H1 (cell line): Measurements from ENCODE around the gene ELANE. TPM values are rescaled to one million over a fixed set of nuclear protein-coding genes. Genes with fewer than 3 reads are reported as not detected.

ENCODE experiments used
- CTCF ChIA-PET: fragments of 300-600 bp; sonication (Branson Sonifier 250); formaldehyde crosslinking; loops from one replicate; lab custom pipeline; 2021; ENCODE audit not compliant: partially characterized antibody; lab: Charles Lee
- POLR2A ChIA-PET: fragments of 300-600 bp; sonication (Branson Sonifier 250); formaldehyde crosslinking; loops from one replicate; lab custom pipeline; 2021; ENCODE audit warnings: inconsistent platforms; ENCODE audit not compliant: partially characterized antibody; lab: Charles Lee
- DNase-seq, 2 experiments: peaks; one replicate each; pipeline versions ENCODE4 v3.0.0 to v3.0.0-alpha.2; 2010 to 2022; ENCODE audit warnings: low spot score in 2 of 2, low read depth in 1 of 2, mixed read lengths in 1 of 2
- FAIRE-seq: peaks from 2 replicates; lab custom pipeline; 2011; peaks lifted over from hg19 to GRCh38; lab: Jason Lieb, UNC
- H2AFZ ChIP-seq: 2 replicates; pipeline ENCODE4 v1.8.1; 2012; ENCODE audit warnings: low read length, inconsistent platforms
- H2AK5ac ChIP-seq: 2 replicates; pipeline ENCODE4 v1.6.1; 2013; ENCODE audit warnings: low read depth, low read length
- H2BK120ac ChIP-seq: replicated peaks from 2 replicates; pipeline ENCODE3; 2013; ENCODE audit warnings: low read depth, low read length, inconsistent platforms
- H2BK12ac ChIP-seq: 2 replicates; pipeline ENCODE4 v1.6.1; 2013; ENCODE audit warnings: low read depth, low read length
- H2BK15ac ChIP-seq: 2 replicates; pipeline ENCODE4 v1.6.1; 2013; ENCODE audit warnings: low read length
- H2BK20ac ChIP-seq: 2 replicates; pipeline ENCODE4 v1.6.1; 2013; ENCODE audit warnings: low read length
- H2BK5ac ChIP-seq: 2 replicates; pipeline ENCODE4 v1.6.1; 2013; ENCODE audit warnings: low read depth, low read length
- H3K14ac ChIP-seq: 2 replicates; pipeline ENCODE4 v1.6.1; 2013; ENCODE audit warnings: inconsistent platforms; ENCODE audit not compliant: insufficient read length
- H3K18ac ChIP-seq: 2 replicates; pipeline ENCODE4 v1.6.1; 2013; ENCODE audit warnings: low read length; ENCODE audit errors: extremely low read depth
- H3K23ac ChIP-seq: 2 replicates; pipeline ENCODE4 v1.6.1; 2013; ENCODE audit warnings: inconsistent platforms; ENCODE audit not compliant: insufficient read length
- H3K23me2 ChIP-seq: 2 replicates; pipeline ENCODE4 v1.6.1; 2013; ENCODE audit warnings: low read depth, low read length
- H3K27ac ChIP-seq: 2 replicates; pipeline ENCODE4 v1.6.1; 2011; ENCODE audit warnings: low read depth, low read length, inconsistent platforms
- H3K27me3 ChIP-seq, 4 experiments: replicated peaks in 1 of 4; 1 replicate in 1 of 4; 2 replicates in 3 of 4; pipeline versions ENCODE4 v1.6.1 to v1.8.1; 2011 to 2013; ENCODE audit warnings: low read length in 3 of 4, mild to moderate bottlenecking in 3 of 4, inconsistent platforms in 2 of 4, mixed read lengths in 2 of 4, moderate library complexity in 1 of 4; ENCODE audit not compliant: control insufficient read depth in 3 of 4, insufficient read depth in 3 of 4; ENCODE audit errors: extremely low read depth in 1 of 4
- H3K36me3 ChIP-seq, 4 experiments: 2 replicates each; pipeline versions ENCODE4 v1.6.1 to v1.8.1; 2011 to 2013; ENCODE audit warnings: mild to moderate bottlenecking in 4 of 4, low read length in 3 of 4, moderate library complexity in 2 of 4, control low read depth in 1 of 4, inconsistent platforms in 1 of 4; ENCODE audit not compliant: insufficient read depth in 4 of 4, control insufficient read depth in 2 of 4
- H3K4ac ChIP-seq: replicated peaks from 2 replicates; pipeline ENCODE3; 2013; ENCODE audit warnings: low read length, low read depth, mixed read lengths, inconsistent platforms; ENCODE audit not compliant: insufficient read length
- H3K4me1 ChIP-seq, 4 experiments: replicated peaks in 1 of 4; 1 replicate in 1 of 4; 2 replicates in 3 of 4; pipeline versions ENCODE4 v1.6.1 to v1.8.1; 2011 to 2013; ENCODE audit warnings: low read length in 3 of 4, inconsistent platforms in 2 of 4, mixed read lengths in 1 of 4; ENCODE audit not compliant: insufficient read depth in 4 of 4, control insufficient read depth in 3 of 4
- H3K4me2 ChIP-seq, 2 experiments: 2 replicates each; pipeline versions ENCODE4 v1.6.1 to v1.8.1; 2011 to 2013; ENCODE audit warnings: low read depth in 2 of 2, low read length in 2 of 2, control low read depth in 1 of 2, inconsistent platforms in 1 of 2, mild to moderate bottlenecking in 1 of 2; ENCODE audit not compliant: insufficient read depth in 1 of 2
- H3K4me3 ChIP-seq, 4 experiments: fragments of 200-600, 300-600 bp in 1 of 4; sonication (generic), shearing (Covaris generic), sonication (Bioruptor Twin) in 1 of 4; 2 replicates each; pipeline versions ENCODE4 v1.5.1 to v1.8.1; 2011 to 2016; ENCODE audit warnings: low read length in 4 of 4, low read depth in 3 of 4, control low read depth in 2 of 4, inconsistent platforms in 2 of 4, mild to moderate bottlenecking in 2 of 4, mixed read lengths in 1 of 4, moderate library complexity in 1 of 4; ENCODE audit not compliant: insufficient read depth in 2 of 4; ENCODE audit errors: extremely low read depth in 1 of 4
- H3K56ac ChIP-seq: replicated peaks from 2 replicates; pipeline ENCODE3; 2013; ENCODE audit warnings: low read depth, mild to moderate bottlenecking, mixed read lengths, low read length, inconsistent platforms; ENCODE audit not compliant: insufficient read length
- H3K79me1 ChIP-seq: 2 replicates; pipeline ENCODE4 v1.6.1; 2013; ENCODE audit warnings: low read depth, low read length, control low read depth
- H3K79me2 ChIP-seq, 2 experiments: 2 replicates each; pipeline versions ENCODE4 v1.6.1 to v1.8.1; 2012 to 2013; ENCODE audit warnings: low read length in 2 of 2, mild to moderate bottlenecking in 2 of 2, inconsistent platforms in 1 of 2; ENCODE audit not compliant: insufficient read depth in 2 of 2, control insufficient read depth in 1 of 2
- H3K9ac ChIP-seq, 4 experiments: replicated peaks in 1 of 4; 1 replicate in 1 of 4; 2 replicates in 3 of 4; pipeline versions ENCODE4 v1.6.1 to v1.8.1; 2011 to 2013; ENCODE audit warnings: low read depth in 3 of 4, low read length in 3 of 4, control low read depth in 2 of 4, mild to moderate bottlenecking in 2 of 4, moderate library complexity in 2 of 4, inconsistent platforms in 1 of 4; ENCODE audit errors: extremely low read depth in 1 of 4
- H3K9me3 ChIP-seq, 2 experiments: 2 replicates each; pipeline versions ENCODE4 v1.6.1 to v1.8.1; 2012 to 2013; ENCODE audit warnings: mild to moderate bottlenecking in 2 of 2, moderate library complexity in 2 of 2, control low read depth in 1 of 2, inconsistent platforms in 1 of 2, low read depth in 1 of 2, low read length in 1 of 2, mixed read lengths in 1 of 2; ENCODE audit not compliant: insufficient read depth in 2 of 2
- H4K20me1 ChIP-seq, 2 experiments: replicated peaks in 1 of 2; 2 replicates each; pipeline versions ENCODE3 to v1.8.1; 2011 to 2013; ENCODE audit warnings: inconsistent platforms in 2 of 2, low read length in 2 of 2, mild to moderate bottlenecking in 1 of 2; ENCODE audit not compliant: insufficient read depth in 2 of 2, control insufficient read depth in 1 of 2
- H4K5ac ChIP-seq: 2 replicates; pipeline ENCODE4 v1.6.1; 2013; ENCODE audit warnings: low read length, low read depth, mixed read lengths, inconsistent platforms; ENCODE audit not compliant: insufficient read length
- H4K8ac ChIP-seq: 2 replicates; pipeline ENCODE4 v1.8.0; 2013; ENCODE audit warnings: mild to moderate bottlenecking, moderate library complexity, low read length, inconsistent platforms; ENCODE audit not compliant: insufficient read depth; ENCODE audit errors: extremely low read depth
- H4K91ac ChIP-seq: replicated peaks from 2 replicates; pipeline ENCODE3; 2013; ENCODE audit warnings: low read length, mixed read lengths, inconsistent platforms; ENCODE audit not compliant: insufficient read length
- CBX5 ChIP-seq: fragments of 300-800, 300-1000 bp; sonication (generic); IDR thresholded peaks from 2 replicates; pipeline ENCODE4 v1.7.1; 2016; ENCODE audit warnings: antibody characterized with exemption, low read length, low read depth
- CHD2 ChIP-seq: IDR thresholded peaks from 2 replicates; pipeline ENCODE4 v1.6.1; 2012; ENCODE audit warnings: low read length, improper control_type of control experiment
- CREB1 ChIP-seq: IDR thresholded peaks from 2 replicates; pipeline ENCODE4 v1.6.1; 2012; ENCODE audit warnings: inconsistent platforms
- EZH2 ChIP-seq: fragments of 200-600 bp; sonication (generic); IDR thresholded peaks from 2 replicates; pipeline ENCODE4 v1.7.1; 2012; ENCODE audit warnings: low read depth, mild to moderate bottlenecking, moderate library complexity, low read length, inconsistent platforms; ENCODE audit not compliant: severe bottlenecking
- FOSL1 ChIP-seq: IDR thresholded peaks from 2 replicates; pipeline ENCODE4 v1.6.1; 2011; ENCODE audit warnings: mild to moderate bottlenecking, low read depth, low read length, moderate library complexity; ENCODE audit not compliant: insufficient read depth
- JUND ChIP-seq: IDR thresholded peaks from 2 replicates; pipeline ENCODE4 v1.6.1; 2011; ENCODE audit warnings: mild to moderate bottlenecking, improper control_type of control experiment, low read length
- KDM4A ChIP-seq: IDR thresholded peaks from one replicate; pipeline ENCODE4 v1.7.1; 2012; ENCODE audit warnings: low read depth, mild to moderate bottlenecking, moderate library complexity, low read length, inconsistent platforms; ENCODE audit not compliant: severe bottlenecking
- MAFK ChIP-seq: IDR thresholded peaks from 2 replicates; pipeline ENCODE4 v1.6.1; 2012; ENCODE audit warnings: low read depth, mild to moderate bottlenecking, improper control_type of control experiment, low read length
- NRF1 ChIP-seq: IDR thresholded peaks from 2 replicates; pipeline ENCODE4 v1.6.1; 2011; ENCODE audit warnings: mild to moderate bottlenecking, low read depth, low read length, improper control_type of control experiment
- SAP30 ChIP-seq: fragments of 300-600 bp; sonication (generic); IDR thresholded peaks from 2 replicates; pipeline ENCODE4 v1.7.1; 2012; ENCODE audit warnings: low read length, moderate library complexity, mild to moderate bottlenecking, inconsistent platforms; ENCODE audit not compliant: insufficient read depth, insufficient replicate concordance
- SIRT6 ChIP-seq: IDR thresholded peaks from one replicate; pipeline ENCODE4 v1.7.1; 2012; ENCODE audit warnings: low read length, inconsistent platforms
- SRF ChIP-seq: IDR thresholded peaks from 2 replicates; pipeline ENCODE4 v1.6.1; 2011; ENCODE audit warnings: mild to moderate bottlenecking, low read depth, low read length, moderate library complexity
- SUZ12 ChIP-seq: fragments of 200-600 bp; sonication (generic); IDR thresholded peaks from 2 replicates; pipeline ENCODE4 v1.6.1; 2012; ENCODE audit warnings: mild to moderate bottlenecking, inconsistent platforms, low read length, moderate library complexity, mixed read lengths
- TCF12 ChIP-seq: IDR thresholded peaks from 2 replicates; pipeline ENCODE4 v1.6.1; 2011; ENCODE audit warnings: low read depth, mild to moderate bottlenecking, low read length
- TEAD4 ChIP-seq: IDR thresholded peaks from 2 replicates; pipeline ENCODE4 v1.6.1; 2012; ENCODE audit warnings: low read depth, low read length, inconsistent platforms, mixed read lengths
- ZNF274 ChIP-seq: IDR thresholded peaks from 2 replicates; pipeline ENCODE4 v1.7.0; 2012; ENCODE audit warnings: low read length, borderline replicate concordance; ENCODE audit errors: extremely low read depth
- WGBS, 2 experiments: shearing (Covaris generic) in 1 of 2; methylation state at CpG; one replicate each; pipeline versions ENCODE4 v1.1.6 to v1.1.7; 2013 to 2015; ENCODE audit warnings: low lambda C conversion rate in 2 of 2, mixed read lengths in 2 of 2, inconsistent platforms in 1 of 2, low coverage in 1 of 2, missing lambda C conversion rate in 1 of 2; ENCODE audit not compliant: insufficient replicate concordance in 2 of 2, insufficient coverage in 1 of 2, insufficient read length in 1 of 2; ENCODE audit errors: extremely low coverage in 1 of 2, missing lambda C conversion rate in 1 of 2; 5-methylcytosine and 5-hydroxymethylcytosine counted together
- polyA plus RNA-seq, 7 experiments: library from polyadenylated mRNA; depleted of rRNA in 3 of 7; stranded (reverse) in 5 of 7; unstranded in 2 of 7; fragments of >200 nt in 5 of 7; fragments of 200-250 nt in 2 of 7; gene quantifications; 1 replicate in 5 of 7; 2 replicates in 1 of 7; 4 replicates in 1 of 7; pipeline versions ENCODE4 v1.2.1 to v1.2.3, GENCODE V29; 2011 to 2013; ENCODE audit warnings: missing spikeins in 2 of 7, mixed read lengths in 2 of 7
- total RNA-seq: library from RNA; stranded (reverse); fragmentation: NEBNext Ultra II Directional; extraction: Animal tissue kit (Norgen Biotek cat#: 25700); gene quantifications from 2 replicates; pipeline ENCODE4 v1.2.1, GENCODE V29; 2021

The ELANE gene
- total and polyA plus RNA-seq, 2 of the 8 experiments (the other 6 are each of a cell fraction or from before 2014, with no cell fraction given) = not detected

DNA sequence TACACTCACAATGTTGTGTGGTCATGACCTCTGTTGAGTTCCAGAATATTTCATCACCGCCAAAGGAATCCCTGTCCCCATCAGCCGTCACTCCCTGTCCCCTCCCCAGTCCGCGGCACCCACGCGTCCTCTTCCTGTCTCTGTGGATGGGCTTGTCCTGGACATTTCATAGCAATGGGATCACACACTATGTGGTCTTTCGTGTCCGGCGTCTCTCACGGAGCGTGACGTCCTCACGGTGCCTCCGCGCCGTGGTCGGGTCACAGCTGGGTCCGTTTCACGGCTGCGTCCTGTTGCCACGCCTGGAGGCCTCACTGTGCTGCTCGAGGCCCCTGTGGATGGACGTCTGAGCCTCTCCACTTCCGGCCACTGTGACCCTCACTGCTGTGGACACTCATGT is 17.9 kb upstream of the ELANE start:
- Histone ChIP-seq H3K27ac (no peak overlapping the region), H3K79me2 (no peaks in the 10 kb centered on the region)
- WGBS, 2 experiments = 93% methylated on average over 21 of the region's 24 CpGs; no CpG with 5 or more reads in 1 of the 2 experiments
- no peak for TF ChIP-seq KDM4A
- no peak for TF ChIP-seq SIRT6
- TF ChIP-seq JUND = no peak
- TF ChIP-seq NRF1 = no peak
- no peak for TF ChIP-seq SRF
- TF ChIP-seq TCF12 = no peak
- no peak for TF ChIP-seq CHD2
- TF ChIP-seq CBX5 = no peak
- no peak for TF ChIP-seq MAFK
- no peak for TF ChIP-seq FOSL1
- TF ChIP-seq ZNF274 = no peak
- TF ChIP-seq EZH2 = no peak
- TF ChIP-seq SUZ12 = no peak
- TF ChIP-seq CREB1 = no peak
- no peak for TF ChIP-seq SAP30
- no peak for TF ChIP-seq TEAD4

More for the DNA sequence above, 17.9 kb upstream of the ELANE start:
- Histone ChIP-seq H2BK20ac (no peak overlapping the region), H2AK5ac (no peak overlapping the region), H2BK12ac (0 out of 2 replicates have a peak overlapping the region, but pooled peaks have one; percentile 4), H3K14ac (no peak overlapping the region), H3K27me3 (no peaks in the 10 kb centered on the region), H3K9ac (no peak overlapping the region), H2BK15ac (0 out of 2 replicates have a peak overlapping the region, but pooled peaks have one; percentile 25), H3K4ac (no peak overlapping the region), H4K8ac (no peak overlapping the region; the same call in 1 of the 2 replicates), H3K79me1 (no peaks in the 10 kb centered on the region), H3K36me3 (no peaks in the 10 kb centered on the region), H3K9me3 (no peaks in the 10 kb centered on the region), H3K4me3 (no peak overlapping the region), H3K23me2 (no peaks in the 10 kb centered on the region), H2BK5ac (no peak overlapping the region), H3K56ac (no peak overlapping the region), H2BK120ac (no peak overlapping the region), H4K5ac (no peak overlapping the region), H3K23ac (no peak overlapping the region), H4K20me1 (no peaks in the 10 kb centered on the region), H3K4me2 (no peak overlapping the region), H4K91ac (no peak overlapping the region), H2AFZ (no peak overlapping the region), H3K18ac (no peak overlapping the region), H3K4me1 (no peaks in the 10 kb centered on the region)
- no peak for DNase-seq
- FAIRE-seq = no peak
- POLR2A ChIA-PET = interaction anchor here (0.6 kb wide), 1 partner anchor 33 kb away, joined by 5 read pairs; no protein-coding TSS in a partner anchor
- CTCF ChIA-PET = no interaction called here
